Activated effector memory CD4-positive, alpha-beta T cell treated with Interleukin-2 at 50 U/mL for 16 hours (primary cell): Measurements from ENCODE around the gene DCXR.

Experiments used
- DNase-seq: peaks from one replicate; pipeline ENCODE4 v3.0.0-alpha.2; 2020

Gene DCXR

GRCh38 chr17:82008941-82009405, 28.5 kb downstream of the DCXR start:
- DNase-seq, result no peak

DNA sequence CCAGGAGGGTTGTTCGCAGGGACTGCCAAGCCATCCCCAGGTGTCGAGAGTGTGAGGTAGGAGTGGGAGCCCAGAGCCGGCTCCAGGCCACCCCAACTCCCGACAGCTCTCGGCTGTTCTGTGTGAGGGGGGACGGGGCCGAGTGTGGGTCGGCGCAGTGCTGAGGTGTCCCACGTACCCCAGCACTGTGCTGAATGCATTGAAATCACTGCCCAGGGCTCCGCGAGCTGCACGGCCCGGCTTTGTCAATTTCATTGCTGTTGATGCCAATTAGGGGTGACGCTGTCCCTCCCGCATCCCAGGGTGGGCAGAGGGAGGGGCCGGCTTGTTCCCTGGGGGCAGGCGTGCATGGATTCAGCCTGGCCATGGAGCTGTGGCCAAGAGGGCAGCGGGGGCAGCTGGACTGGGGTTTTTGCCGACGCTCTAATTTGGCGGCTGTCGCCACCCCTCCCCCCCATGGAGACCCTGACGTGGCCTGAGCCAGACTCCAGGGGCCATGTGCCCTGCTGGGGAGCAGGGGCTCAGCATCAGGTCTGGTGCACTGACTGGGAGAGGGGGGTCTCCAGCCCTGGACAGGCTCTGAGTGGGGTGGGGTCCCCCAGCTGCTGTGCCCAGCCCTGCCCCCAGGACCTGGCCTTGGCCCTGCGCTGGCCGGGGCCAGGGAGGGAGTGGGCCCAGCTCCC, 29.1 kb downstream of the DCXR start:
- no peak for DNase-seq

DNA sequence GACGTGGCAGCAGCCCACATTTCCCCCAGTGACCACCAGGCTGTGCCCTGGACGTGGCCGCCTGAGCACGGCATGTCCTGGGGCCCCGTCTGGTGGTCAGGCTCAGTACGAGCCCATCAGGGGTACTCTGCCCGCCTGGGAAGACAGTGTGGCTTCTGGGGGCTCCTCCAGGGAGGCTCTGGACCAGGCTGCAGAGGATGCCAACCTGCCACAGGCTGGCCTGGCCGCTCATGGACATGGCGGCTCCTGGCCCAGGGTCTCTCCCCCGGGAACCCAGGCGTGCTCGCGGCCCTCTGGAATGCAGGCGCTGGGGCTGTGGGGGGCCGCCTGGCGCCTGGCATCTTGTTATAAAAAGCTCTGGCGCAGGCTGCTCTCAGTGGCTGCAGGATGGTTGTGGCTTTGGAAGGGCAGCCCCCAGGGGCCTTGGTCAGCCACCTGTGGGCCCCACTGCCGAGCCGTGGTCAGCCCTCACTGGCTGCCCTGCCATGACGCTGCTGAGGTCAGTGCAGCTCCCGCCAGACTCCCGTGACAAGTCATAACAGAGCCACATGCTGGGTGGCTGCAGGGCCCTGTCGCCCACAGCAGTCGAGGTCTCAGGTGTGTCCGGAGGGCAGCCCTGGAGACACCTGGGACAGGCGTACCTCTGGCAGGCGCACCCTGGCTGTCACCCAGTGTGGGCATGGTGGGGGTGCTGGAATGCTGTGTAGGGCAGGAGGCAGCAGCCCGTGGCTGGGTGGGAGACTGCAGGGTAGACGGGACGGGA, 29.8 kb downstream of the DCXR start:
- no peak for DNase-seq

DNA sequence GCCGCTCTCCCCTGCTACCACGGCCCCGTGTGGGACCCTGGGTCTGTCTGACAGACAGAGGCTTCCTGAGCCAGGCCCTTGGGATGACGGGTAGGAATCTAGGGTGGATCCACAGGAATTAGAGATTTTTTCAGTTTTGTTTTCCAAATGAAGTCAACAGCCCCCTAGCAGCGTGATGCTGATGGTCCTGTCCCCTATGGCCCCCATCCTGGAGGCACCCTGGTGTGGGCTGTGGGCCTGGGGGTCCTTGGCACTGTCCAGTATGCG, 30.3 kb downstream of the DCXR start:
- no peak for DNase-seq

DNA sequence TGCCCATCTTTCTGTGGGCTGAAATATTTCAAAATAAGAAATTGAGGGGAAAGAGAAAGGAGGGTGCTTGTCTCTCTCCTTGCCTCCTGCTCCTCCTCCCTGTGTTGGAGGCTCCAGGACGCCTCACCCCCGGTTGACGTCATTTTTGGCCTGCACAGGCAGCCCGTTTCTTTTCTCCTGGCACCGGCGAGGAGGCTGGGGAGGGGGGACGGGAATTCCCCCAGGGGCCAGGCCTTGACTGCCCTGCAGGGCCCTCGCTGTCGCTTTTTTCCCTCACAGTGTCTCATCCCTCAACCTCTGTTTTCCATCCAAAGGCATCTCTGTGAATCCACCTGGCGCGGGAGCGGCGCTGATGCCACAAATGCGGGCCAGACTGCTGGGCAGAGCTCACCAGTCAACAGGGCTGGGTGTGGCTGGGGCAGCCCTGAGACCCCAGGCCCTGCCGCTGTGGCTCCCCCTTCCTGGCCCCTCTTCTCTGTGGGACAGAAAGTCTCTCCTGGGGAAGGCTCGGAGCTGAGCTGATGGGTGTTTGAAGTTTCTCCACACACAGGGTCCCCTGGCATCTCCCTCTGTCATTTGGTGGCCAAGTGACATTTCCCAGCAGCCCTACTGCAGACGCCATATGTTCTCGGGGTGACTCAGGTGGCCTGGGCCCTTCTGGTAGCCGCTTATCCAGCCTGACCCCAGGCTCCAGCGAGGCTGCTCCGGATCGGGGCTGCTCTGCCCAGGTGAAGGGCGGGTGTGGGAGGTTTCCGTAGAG, 30.8 kb downstream of the DCXR start:
- no peak for DNase-seq

DNA sequence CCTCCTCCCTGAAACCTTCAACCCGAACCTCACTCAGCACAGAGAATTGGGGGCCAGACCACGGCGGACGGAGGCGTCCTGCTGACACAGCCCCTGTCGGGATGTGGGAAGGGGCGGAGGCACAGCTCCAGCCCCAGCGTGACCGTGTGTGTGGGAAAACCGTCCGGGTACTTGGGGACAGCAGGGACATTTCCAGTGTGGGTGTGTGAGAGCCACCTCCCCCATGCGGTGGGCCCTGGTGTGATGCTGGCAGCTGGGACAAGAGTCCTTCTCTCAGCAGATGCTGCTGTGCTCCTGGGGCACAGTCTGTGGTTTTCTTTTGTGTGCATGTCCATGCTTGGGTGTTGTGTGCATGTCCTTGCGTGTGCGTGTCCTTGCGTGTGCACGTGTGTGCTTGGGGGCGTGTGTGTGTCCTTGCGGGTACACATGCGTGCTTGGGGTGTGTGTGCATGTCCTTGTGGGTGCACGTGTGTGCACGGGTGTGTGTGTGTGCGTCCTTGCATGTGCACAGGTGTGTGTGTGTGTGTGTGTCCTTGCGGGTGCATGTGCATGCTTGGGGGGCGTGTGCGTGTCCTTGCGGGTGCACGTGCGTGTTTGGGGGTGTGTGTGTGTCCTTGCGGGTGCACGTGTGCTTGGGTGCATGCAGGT, 31.7 kb downstream of the DCXR start:
- DNase-seq, result no peak

DNA sequence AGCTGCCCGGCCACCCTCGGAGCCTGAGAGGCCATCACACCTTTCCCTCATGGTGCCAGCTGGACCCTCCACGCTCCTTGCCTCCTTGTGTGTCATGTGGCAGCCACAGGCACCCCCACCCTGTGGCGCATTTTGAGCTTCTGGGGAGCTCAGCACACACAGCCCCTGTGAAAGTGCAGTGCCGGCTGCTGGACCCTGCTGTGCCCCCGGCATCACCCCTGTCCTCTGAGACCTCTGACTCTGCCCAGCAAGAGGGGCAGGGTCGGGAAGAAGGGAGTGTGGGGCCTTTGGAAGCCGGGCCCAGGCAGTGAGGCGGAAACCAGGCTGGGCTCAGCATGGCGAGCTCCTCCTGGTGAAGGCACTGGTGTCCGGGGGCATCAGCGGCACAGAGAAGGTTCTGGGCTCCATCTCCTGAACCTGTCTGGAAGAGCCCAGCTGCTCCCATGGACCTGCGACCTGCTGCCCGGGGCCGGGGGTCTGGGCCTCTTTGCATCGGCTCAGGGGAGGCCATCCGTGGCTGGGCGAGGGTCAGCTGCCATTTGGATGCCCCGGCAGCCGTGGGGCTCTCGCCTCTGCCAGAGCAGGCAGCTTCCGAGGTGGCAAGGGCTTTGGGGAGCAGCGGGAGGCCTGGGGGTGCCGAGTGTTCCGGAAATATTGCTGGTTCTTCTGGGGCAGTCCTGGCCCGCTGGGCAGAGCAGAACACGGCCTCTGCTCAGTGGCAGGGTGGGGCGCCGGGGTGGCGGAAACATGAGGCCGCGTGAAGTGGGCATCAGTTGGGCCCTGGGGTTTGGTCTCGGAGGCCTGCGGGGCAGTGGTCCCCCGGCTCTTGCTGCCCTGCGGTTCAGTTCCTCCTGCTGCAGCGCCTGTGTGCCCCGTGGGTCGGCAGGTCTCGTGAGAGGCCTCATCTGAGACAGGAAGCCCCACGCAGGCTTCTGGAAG, 32.7 kb downstream of the DCXR start:
- no peak for DNase-seq

DNA sequence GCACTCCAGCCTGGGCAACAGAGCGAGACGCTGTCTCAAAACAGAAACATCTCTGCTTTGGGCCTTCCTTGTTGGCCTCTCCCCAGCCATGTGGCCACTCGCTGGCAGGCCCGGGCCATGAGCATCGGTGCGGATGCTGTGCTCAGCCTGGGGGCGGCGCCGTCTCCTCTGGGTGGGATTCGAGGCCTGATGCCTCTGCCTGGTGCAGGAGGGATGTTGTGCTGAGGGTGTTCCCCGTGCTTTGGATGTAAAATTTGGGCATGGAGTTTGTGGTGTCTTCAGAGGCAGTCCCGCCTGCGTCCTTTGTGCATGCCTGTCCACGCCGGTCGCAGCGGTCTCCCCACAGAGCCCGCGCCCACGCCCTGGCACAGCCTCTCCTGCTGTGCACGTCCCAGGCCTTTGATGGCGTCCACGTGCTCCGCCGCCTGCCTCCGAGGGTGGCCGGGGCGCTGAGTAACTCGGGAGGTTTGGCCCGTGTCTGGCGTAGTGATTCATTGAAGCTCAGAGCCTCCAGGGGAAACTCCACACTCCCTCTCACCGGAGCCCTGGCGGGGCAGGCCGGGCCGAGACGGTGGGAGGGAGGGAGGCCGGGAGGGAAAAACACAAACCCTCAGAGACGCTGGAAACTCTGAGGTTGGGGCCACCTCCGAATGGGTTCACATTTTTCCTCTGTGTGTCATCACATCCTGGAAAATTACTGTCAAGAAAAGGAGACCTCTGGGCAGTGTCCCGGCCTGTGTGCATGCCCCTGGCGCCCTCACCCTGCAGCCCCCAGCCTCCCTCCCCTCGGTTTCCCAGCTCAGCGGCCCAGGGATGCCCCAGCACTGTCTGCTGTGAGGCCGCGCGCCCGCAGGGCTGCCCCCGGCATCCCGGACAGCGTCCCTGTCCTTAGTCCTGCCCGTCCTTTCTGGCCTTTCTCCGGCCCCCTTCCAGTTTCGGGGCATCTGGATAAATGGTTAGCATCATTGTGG, 33.8 kb downstream of the DCXR start:
- DNase-seq, result no peak

DNA sequence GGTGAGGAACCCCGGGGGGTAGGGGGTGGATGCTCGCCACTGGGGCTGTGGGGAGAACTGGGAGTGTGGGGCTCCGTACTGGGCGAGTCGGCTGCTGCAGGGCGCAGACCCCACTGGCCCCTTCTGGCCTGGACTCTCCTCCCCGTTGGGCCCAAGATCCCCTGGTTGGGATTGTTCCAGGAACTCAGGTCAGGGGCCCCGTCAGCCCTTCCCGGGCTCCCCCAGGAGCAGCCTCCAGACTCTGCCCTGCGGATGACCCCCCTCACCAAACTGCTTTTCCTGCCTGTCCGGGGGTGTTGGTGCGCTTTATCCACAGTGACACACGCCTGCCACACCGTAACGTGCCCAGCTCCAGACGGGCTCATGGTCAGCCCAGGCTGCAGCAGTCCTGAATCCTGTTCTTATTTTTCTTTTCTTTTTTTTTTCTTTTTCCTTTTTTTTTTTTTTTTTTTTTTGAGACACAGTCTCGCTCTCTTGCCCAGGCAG, 35.9 kb downstream of the DCXR start:
- DNase-seq, result no peak

DNA sequence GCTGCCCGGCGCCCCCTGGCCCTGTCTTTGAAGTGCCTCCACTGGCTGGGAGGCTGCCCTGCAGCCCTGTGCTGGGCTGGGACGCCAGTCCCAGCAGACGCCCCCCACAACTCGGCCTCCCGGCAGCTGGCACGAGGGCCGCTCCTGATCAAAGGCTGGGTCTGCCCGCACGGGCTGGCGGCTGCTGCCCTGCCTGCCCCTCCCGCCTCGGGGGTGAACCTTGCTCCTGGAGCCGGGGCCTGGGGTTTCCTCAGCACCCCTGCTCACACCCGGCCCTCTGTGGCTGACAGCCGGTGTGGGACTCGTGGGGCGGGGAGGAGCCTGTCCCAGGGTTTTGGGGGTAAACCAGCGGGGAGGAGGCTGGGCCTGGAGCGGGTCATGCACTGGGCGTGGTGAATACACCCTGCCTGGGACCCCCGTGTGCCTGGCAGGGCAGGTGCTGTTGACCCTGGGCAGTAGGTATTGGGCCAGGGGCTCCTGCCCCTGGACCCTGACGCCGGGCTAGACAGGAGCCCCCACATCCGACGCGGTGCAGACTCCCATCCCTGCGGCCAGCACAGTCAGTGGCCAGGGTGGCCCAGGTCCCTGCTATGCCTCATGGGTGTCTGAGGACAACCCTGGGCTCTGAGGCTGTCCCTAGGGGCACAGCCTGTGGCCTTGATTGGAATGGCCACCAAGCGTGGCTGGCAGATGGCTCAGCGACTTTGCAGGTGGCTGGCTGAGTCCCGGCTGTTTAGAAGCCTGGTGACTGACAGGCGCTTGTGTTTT, 36.5 kb downstream of the DCXR start:
- DNase-seq, result no peak

DNA sequence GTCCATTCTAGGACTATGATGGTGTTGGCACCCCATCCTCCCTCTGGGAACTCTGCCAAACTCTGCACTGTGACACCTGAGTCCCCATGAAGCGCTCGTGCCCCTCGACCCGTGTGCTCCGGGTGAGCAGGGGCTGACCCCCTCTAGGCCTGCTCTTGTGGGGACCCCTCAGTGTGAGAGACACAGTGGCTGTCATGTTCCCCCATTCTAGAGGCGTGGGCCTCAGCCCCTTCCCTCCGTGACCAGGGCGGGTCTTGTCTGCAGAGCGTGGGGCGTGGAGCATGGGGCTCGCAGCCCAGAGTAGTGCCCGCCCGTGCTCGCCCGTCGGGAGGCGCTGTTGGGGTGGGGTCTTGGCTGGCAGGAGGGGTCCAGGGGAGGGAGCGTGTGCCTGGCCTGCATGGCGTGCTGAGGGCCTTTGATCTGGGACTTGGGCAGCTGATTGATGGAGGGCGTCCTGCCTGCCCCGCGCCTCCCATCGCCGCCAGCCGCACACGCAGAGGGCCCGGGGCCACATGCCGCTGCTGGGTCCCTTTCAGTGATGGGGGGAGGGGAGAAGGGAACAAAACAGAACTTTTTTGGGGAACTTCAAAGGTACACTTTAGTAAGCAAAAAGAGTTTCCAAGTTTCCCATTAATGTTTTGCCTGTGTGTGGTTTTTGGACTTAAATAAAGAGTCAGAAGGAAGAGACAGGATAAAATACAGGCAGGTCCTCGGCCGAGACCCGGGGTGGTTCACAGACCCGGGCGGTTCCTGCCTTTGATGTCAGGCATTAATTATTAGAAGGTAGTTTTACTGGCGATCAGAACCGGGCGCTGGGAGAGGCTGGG, 37.3 kb downstream of the DCXR start:
- DNase-seq, result no peak

DNA sequence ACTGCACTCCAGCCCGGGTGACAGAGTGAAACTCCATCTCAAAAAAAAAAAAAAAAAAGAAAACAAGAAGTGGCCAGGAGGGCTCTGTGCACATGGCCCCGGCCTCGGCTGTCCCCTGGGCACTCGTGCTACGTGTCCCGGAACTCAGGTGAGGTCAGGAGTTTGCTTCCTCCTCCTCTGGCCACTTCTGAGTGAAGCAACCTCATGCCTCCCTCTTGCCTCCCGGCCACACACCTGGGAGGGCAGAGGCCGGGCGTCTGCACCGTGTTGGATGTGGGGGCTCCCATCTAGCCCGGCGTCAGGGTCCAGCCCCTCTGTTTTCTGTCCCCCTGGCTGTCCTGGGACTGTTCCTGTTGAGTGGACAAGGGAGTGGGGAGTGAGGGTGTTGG, 37.9 kb downstream of the DCXR start:
- no peak for DNase-seq

DNA sequence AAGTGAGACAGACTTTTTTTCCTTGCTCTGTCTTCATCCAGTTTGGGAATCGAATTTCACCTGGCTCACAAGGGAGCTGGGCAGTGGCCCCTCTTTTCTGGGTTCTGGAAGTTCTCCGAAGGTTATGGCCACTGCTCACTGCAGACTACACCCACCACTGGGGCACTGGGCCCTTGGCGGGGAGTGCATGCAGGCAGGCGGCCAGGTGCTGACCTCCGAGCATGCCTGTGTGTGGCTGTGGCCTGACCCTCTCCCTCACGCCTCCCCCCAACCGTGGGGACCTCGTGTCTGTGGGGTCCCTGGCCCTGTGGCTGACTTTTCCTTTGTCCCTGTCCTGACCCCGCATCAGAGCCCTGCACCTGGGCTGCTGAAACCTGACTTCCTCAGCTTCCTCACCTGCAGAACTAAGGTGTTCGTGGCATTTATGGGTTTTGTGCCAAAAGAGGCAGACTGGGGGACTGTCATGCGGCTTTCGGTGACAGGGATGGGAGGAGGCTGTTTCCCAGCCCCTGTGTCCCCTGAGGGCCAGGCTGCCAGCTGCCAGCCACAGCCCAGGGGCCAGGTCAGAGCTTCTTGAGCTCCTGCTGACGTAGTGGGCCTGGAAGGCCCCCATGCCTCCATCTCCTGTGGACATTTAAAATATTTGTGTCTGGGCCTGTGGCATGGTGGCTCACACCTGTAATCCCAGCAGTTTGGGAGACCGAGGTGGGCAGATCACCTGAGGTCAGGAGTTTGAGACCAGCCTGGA, 38.6 kb downstream of the DCXR start:
- DNase-seq, result no peak

GRCh38 chr17:81998212-81998611, 39.3 kb downstream of the DCXR start:
- no peak for DNase-seq

DNA sequence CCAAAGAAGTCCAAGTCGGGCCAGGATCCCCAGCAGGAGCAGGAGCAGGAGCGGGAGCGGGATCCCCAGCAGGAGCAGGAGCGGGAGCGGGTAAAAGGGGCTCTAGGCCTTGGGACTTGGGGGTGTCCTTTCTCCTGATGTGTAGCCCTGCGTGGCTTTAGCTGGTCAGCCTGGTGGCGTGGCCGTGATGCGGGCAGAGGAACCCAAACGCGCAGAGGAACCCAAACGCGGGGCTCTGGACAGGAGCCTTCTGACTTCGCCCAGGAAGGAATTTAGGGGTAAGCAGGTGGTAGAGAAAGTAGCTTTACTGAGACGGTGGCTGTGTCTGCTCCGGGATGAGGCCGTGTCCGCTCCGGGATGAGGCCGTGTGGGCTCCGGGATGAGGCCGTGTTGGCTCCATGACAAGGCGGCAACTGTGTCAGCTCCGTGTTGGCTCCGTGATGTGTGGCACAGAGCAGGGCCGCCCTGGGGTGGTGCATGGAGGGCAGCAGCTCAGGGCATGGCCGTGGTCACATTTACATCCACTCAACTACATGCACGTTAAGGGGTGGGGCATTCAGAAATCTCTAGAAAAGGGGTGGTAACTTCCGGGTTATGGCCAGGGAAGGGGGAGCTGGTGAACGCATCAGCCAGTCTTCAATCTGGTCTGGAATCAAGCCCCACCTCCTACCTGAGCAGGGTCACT, 40.6 kb downstream of the DCXR start:
- no peak for DNase-seq

DNA sequence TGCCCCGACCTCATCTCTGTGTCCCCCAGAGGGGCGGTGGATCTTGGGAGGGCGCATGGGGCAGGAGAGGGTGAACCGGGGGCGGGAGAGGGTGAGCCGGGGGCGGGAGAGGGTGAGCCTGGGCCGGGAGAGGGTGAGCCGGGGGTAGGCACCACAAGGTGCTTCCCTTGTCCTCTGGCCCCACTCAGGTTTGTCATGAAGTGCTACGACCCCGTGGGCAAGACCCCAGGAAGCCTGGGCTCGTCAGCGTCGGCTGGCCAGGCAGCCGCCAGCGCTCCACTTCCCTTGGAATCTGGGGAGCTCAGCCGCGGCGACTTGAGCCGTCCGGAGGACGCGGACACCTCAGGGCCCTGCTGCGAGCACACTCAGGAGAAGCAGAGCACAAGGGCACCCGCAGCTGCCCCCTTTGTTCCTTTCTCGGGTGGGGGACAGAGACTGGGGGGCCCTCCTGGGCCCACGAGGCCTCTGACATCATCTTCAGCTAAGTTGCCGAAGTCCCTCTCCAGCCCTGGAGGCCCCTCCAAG, 41.2 kb downstream of the DCXR start:
- DNase-seq, result no peak

DNA sequence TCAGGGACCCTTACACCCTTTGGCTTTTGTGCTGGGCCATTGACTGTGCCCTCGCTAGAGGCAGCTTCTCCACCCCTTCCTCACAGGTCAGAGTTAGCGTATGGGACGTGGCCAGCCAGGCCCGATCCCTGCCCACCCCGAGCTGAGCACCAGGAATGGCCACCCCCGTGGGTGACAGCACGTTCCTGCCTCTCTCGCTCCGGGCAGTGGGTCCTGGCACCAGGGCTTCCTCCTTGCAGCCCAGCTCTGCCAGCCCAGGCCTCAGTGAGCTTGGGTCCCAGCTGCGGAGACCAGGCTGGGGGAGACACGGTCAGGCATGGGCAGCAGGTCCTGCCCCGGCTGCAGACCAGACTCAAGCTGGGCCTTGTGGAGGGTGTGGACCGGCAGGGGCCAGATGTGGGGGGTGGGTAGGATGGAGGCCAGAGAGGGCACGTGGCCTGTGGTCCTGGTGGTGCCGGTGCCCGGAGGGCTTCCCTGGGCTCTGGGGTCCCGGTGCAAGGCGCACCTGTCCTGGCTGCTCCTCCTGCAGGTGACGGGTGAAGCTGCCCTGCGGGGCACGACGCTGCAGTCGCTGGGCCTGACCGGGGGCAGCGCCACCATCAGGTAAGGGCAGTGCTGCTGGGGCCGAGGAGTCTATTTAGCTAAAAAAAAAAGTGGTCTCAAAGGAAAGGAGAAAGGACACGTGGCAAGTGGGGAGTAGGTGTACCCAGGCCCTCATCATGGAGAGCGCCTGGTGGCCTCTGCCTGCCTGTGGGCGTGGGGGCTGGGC, 41.9 kb downstream of the DCXR start:
- DNase-seq, result no peak
